Stimulated activated CD4-positive, alpha-beta T cell treated with anti-CD3 and anti-CD28 coated beads, Interleukin-15, amount 100 ng/mL, for 1 hour (primary cell): Measurements from ENCODE around the gene STARD3.
"Not testable (repeated sequence)": the region's sequence is repeated elsewhere in the genome, so short reads cannot be mapped to it uniquely, and the experiment has no call there.

Experiments
- DNase-seq, 2 donors: peaks; one replicate each; pipeline ENCODE4 v3.0.0-alpha.2; 2020; ENCODE audit warnings: low read depth in 1 of 2, low spot score in 1 of 2

The STARD3 gene

GRCh38 chr17:39636927-39637736 lies at the start of gene STARD3:
TSS of gene STARD3 (plus strand) at chr17:39637144. CDS start at chr17:39653532, 16,388 bp downstream.
- peak; percentile 80 to 88 for DNase-seq

GRCh38 chr17:39590180-39590579 lies 46.8 kb upstream of the STARD3 start:
- not testable (repeated sequence) for DNase-seq

- no peak for DNase-seq
These were observed 44.7 kb upstream of the STARD3 start for GRCh38 chr17:39591958-39592954.

GRCh38 chr17:39593371-39593770 lies 43.6 kb upstream of the STARD3 start:
- DNase-seq = no peak

- DNase-seq = no peak
These were observed 41.6 kb upstream of the STARD3 start for GRCh38 chr17:39595294-39595693.

GRCh38 chr17:39595928-39596510 lies 40.9 kb upstream of the STARD3 start:
- DNase-seq = no peak

GRCh38 chr17:39596543-39597267 lies 40.2 kb upstream of the STARD3 start:
- no peak for DNase-seq

- DNase-seq = no peak
These were observed 39.4 kb upstream of the STARD3 start for GRCh38 chr17:39597372-39598046.

GRCh38 chr17:39598047-39598481 lies 38.9 kb upstream of the STARD3 start:
- no peak for DNase-seq

- DNase-seq = no peak
These were observed 38.3 kb upstream of the STARD3 start for GRCh38 chr17:39598630-39599003.

GRCh38 chr17:39599004-39599664 lies 37.8 kb upstream of the STARD3 start:
- DNase-seq = no peak

GRCh38 chr17:39599665-39600231 lies 37.2 kb upstream of the STARD3 start:
- no peak for DNase-seq

- no peak for DNase-seq
These were observed 36.5 kb upstream of the STARD3 start for GRCh38 chr17:39600288-39600996.

- DNase-seq = no peak
These were observed 35.8 kb upstream of the STARD3 start for GRCh38 chr17:39600997-39601597.

GRCh38 chr17:39601758-39602532 lies 35.0 kb upstream of the STARD3 start:
- DNase-seq = no peak

GRCh38 chr17:39602533-39603303 lies 34.2 kb upstream of the STARD3 start:
- DNase-seq = no peak
